ENCODE results near the gene EGLN3.

- no peak for TF ChIP-seq CTCF (IDR thresholded peaks at IDR 0.05 in 4 of 5, conservative IDR thresholded peaks at IDR 0.05 in 1 of 5)
- no peak for TF ChIP-seq POLR2A (IDR thresholded peaks at IDR 0.05)
These were observed 56.5 kb downstream of the EGLN3 start for GRCh38 chr14:33894339-33894738.
